ENCODE measurements around the gene PEX5L.
"Not testable (repeated sequence)": the region's sequence is repeated elsewhere in the genome, so short reads cannot be mapped to it uniquely, and the experiment has no call there.

PEX5L gene

GRCh38 chr3:179829401-179829800 lies 207.3 kb downstream of the PEX5L start:
- no peak for DNase-seq

GRCh38 chr3:179828738-179829137 lies 208.0 kb downstream of the PEX5L start:
- DNase-seq, result no peak

- no peak for DNase-seq
Observed at GRCh38 chr3:179826247-179826637, 210.5 kb downstream of the PEX5L start.

GRCh38 chr3:179825527-179826246 lies 211.1 kb downstream of the PEX5L start:
- peak; percentile 23 for DNase-seq

GRCh38 chr3:179822296-179822695 lies 214.4 kb downstream of the PEX5L start:
- DNase-seq, result no peak

GRCh38 chr3:179819379-179819778 lies 217.4 kb downstream of the PEX5L start:
- DNase-seq, result no peak

- no peak for DNase-seq
Observed at GRCh38 chr3:179812096-179812382, 224.7 kb downstream of the PEX5L start.

- peak; percentile 72 for DNase-seq
Observed at GRCh38 chr3:179811321-179812095, 225.2 kb downstream of the PEX5L start.

GRCh38 chr3:179809639-179810038 lies 227.1 kb downstream of the PEX5L start:
- no peak for DNase-seq

- DNase-seq, result no peak
Observed at GRCh38 chr3:179807588-179807987, 229.1 kb downstream of the PEX5L start.

GRCh38 chr3:179806177-179806576 lies 230.6 kb downstream of the PEX5L start:
- no peak for DNase-seq

- DNase-seq, result no peak
Observed at GRCh38 chr3:179801856-179802255, 234.9 kb downstream of the PEX5L start.

- no peak for DNase-seq
Observed at GRCh38 chr3:179801263-179801662, 235.5 kb downstream of the PEX5L start.

GRCh38 chr3:179797192-179797591 lies 239.5 kb downstream of the PEX5L start:
- DNase-seq, result no peak

GRCh38 chr3:179796421-179796820 lies 240.3 kb downstream of the PEX5L start:
- no peak for DNase-seq

GRCh38 chr3:179794355-179794754 lies 242.4 kb downstream of the PEX5L start:
- no peak for DNase-seq

- no peak for DNase-seq
Observed at GRCh38 chr3:179791793-179792192, 244.9 kb downstream of the PEX5L start.

GRCh38 chr3:179788996-179789395 lies 247.7 kb downstream of the PEX5L start:
- DNase-seq, result no peak

- not testable (repeated sequence) for DNase-seq
Observed at GRCh38 chr3:179782841-179783240, 253.9 kb downstream of the PEX5L start.

GRCh38 chr3:179775416-179776122 lies 261.2 kb downstream of the PEX5L start:
- no peak for DNase-seq

GRCh38 chr3:179772297-179772696 lies 264.4 kb downstream of the PEX5L start:
- DNase-seq, result no peak

- DNase-seq, result no peak
Observed at GRCh38 chr3:179771797-179772196, 264.9 kb downstream of the PEX5L start.

GRCh38 chr3:179769411-179770247 lies 267.1 kb downstream of the PEX5L start:
- DNase-seq, result no peak

Data from NCI-H345 (cell line).